Esophagus squamous epithelium (tissue), 5 donors: ENCODE measurements around the gene VPS16. TPM values are rescaled to one million over a fixed set of nuclear protein-coding genes. Genes with fewer than 3 reads are reported as not detected.
"Not testable (repeated sequence)": the region's sequence is repeated elsewhere in the genome, so short reads cannot be mapped to it uniquely, and the experiment has no call there.

ENCODE experiments used
- DNase-seq: peaks from one replicate; lab custom pipeline; 2025; lab: John Stamatoyannopoulos, UW
- H3K27ac ChIP-seq, 4 donors: fragments of 200-600 bp; sonication (generic); one replicate each; pipeline ENCODE4 v1.5.1; 2016 to 2019; ENCODE audit warnings: mild to moderate bottlenecking in 1 of 4
- H3K27me3 ChIP-seq, 4 donors: fragments of 200-600 bp; sonication (generic); 1 replicate in 3 of 4; 2 replicates in 1 of 4; pipeline versions ENCODE4 v1.5.1 to v1.6.0; 2017 to 2021; ENCODE audit warnings: antibody characterized with exemption in 1 of 4
- H3K36me3 ChIP-seq, 3 donors: fragments of 200-600 bp; sonication (generic); one replicate each; pipeline ENCODE4 v1.5.1; 2016 to 2019
- H3K4me1 ChIP-seq, 3 donors: fragments of 200-600 bp; sonication (generic); one replicate each; pipeline ENCODE4 v1.5.1; 2017 to 2019
- H3K4me3 ChIP-seq, 4 donors: fragments of 200-600 bp; sonication (generic); 1 replicate in 3 of 4; 2 replicates in 1 of 4; pipeline ENCODE4 v1.5.1; 2016 to 2019; ENCODE audit warnings: mild to moderate bottlenecking in 2 of 4, moderate library complexity in 1 of 4
- H3K9me3 ChIP-seq, 3 donors: fragments of 200-600 bp; sonication (generic); one replicate each; pipeline ENCODE4 v1.5.1; 2016 to 2019
- CTCF ChIP-seq, 6 experiments: fragments of 450-650 bp in 4 of 6; fragments of 200-600 bp in 2 of 6; sonication (generic) in 2 of 6; IDR thresholded peaks; one replicate each; pipeline ENCODE4 v1.5.1; 2016 to 2019; ENCODE audit warnings: antibody characterized with exemption in 6 of 6, mild to moderate bottlenecking in 4 of 6, moderate library complexity in 4 of 6
- POLR2A ChIP-seq, 4 donors: fragments of 450-650 bp; IDR thresholded peaks; one replicate each; pipeline ENCODE4 v1.6.1; 2017; ENCODE audit warnings: antibody characterized with exemption in 4 of 4, mild to moderate bottlenecking in 4 of 4, moderate library complexity in 3 of 4
- WGBS, 2 donors: methylation state at CpG; one replicate each; pipeline ENCODE4 v1.1.5; 2018; 5-methylcytosine and 5-hydroxymethylcytosine counted together
- intact Hi-C: fragments of 100-400 bp; cut with DNase I; formaldehyde crosslinking; loops from one replicate; pipeline ENCODE4 v1.15.0; 2022
- total RNA-seq, 4 donors: library from RNA; depleted of rRNA; stranded (reverse); fragments of >200 nt; gene quantifications; one replicate each; pipeline ENCODE4 v1.1.0, GENCODE V29; 2016
- donor health status: DM: yes; HTN: yes; CAD: no.

Gene VPS16
- total RNA-seq, 4 donors from 2014 or later: 20.9 to 36.7 (median 28.5) TPM

- intact Hi-C loops: no loop called here
- no peak for TF ChIP-seq POLR2A (IDR thresholded peaks at IDR 0.05)
- TF ChIP-seq CTCF (IDR thresholded peaks at IDR 0.05): no peak
- Histone ChIP-seq H3K9me3 (no peaks in the 10 kb centered on the region), H3K4me3 (no peak overlapping the region), H3K4me1 (peaks cover 0 to 16% (median 0%) of the 10 kb centered on the region in 3 donors), H3K27ac (no peak overlapping the region), H3K27me3 (peaks cover 8 to 95% (median 12%) of the 10 kb centered on the region in 4 donors), H3K36me3 (no peaks in the 10 kb centered on the region)
- 28 to 30% methylated on average over 4 of the region's 4 CpGs for WGBS, 2 donors
- no peak for DNase-seq
Observed at GRCh38 chr20:2806351-2806701, 34.2 kb upstream of the VPS16 start.

- intact Hi-C loops: no loop called here
- TF ChIP-seq CTCF (IDR thresholded peaks at IDR 0.05) (no peak), POLR2A (IDR thresholded peaks at IDR 0.05) (no peak)
- H3K9me3 ChIP-seq: peaks cover 0 to 5% (median 0%) of the 10 kb centered on the region in 3 donors
- DNase-seq: no peak
- H3K36me3 ChIP-seq: no peaks in the 10 kb centered on the region
- peaks cover 0 to 10% (median 0%) of the 10 kb centered on the region in 3 donors for H3K4me1 ChIP-seq
- no peak overlapping the region for H3K27ac ChIP-seq
- no peak overlapping the region for H3K4me3 ChIP-seq
- H3K27me3 ChIP-seq: peaks cover 8 to 95% (median 12%) of the 10 kb centered on the region in 4 donors
- WGBS, 2 donors: 74 to 79% methylated on average over 4 of the region's 4 CpGs
Observed at GRCh38 chr20:2807019-2807418, 33.5 kb upstream of the VPS16 start.

- H3K27ac ChIP-seq, intact Hi-C loops, H3K36me3 ChIP-seq, H3K4me3 ChIP-seq, DNase-seq: not testable (repeated sequence)
- Histone ChIP-seq H3K9me3 (peaks cover 0 to 11% (median 0%) of the 10 kb centered on the region in 3 donors), H3K27me3 (peaks cover 8 to 95% (median 12%) of the 10 kb centered on the region in 4 donors), H3K4me1 (peaks cover 0 to 10% (median 0%) of the 10 kb centered on the region in 3 donors)
- 82 to 90% methylated on average over 7 to 8 of the region's 9 CpGs for WGBS, 2 donors
Observed at GRCh38 chr20:2807929-2808328, 32.6 kb upstream of the VPS16 start.

- 82 to 86% methylated on average over 9 to 10 of the region's 10 CpGs for WGBS, 2 donors
- peaks cover 8 to 83% (median 12%) of the 10 kb centered on the region in 4 donors for H3K27me3 ChIP-seq
- H3K36me3 ChIP-seq: no peaks in the 10 kb centered on the region
- DNase-seq: no peak
- intact Hi-C loops: no loop called here
- no peak overlapping the region for H3K4me3 ChIP-seq
- TF ChIP-seq CTCF (IDR thresholded peaks at IDR 0.05): no peak
- no peak for TF ChIP-seq POLR2A (IDR thresholded peaks at IDR 0.05)
- H3K27ac ChIP-seq: no peak overlapping the region
- peaks cover 0 to 13% (median 0%) of the 10 kb centered on the region in 3 donors for H3K4me1 ChIP-seq
- peaks cover 0 to 11% (median 0%) of the 10 kb centered on the region in 3 donors for H3K9me3 ChIP-seq
Observed at GRCh38 chr20:2809690-2810089, 30.9 kb upstream of the VPS16 start.

GRCh38 chr20:2812189-2812588 lies 28.4 kb upstream of the VPS16 start:
- DNase-seq: no peak
- H3K27me3 ChIP-seq: peaks cover 0 to 63% (median 0%) of the 10 kb centered on the region in 4 donors
- intact Hi-C loops: no loop called here
- no peak for TF ChIP-seq POLR2A (IDR thresholded peaks at IDR 0.05)
- no peak for TF ChIP-seq CTCF (IDR thresholded peaks at IDR 0.05)
- H3K36me3 ChIP-seq: no peaks in the 10 kb centered on the region
- WGBS, 2 donors: 93 to 95% methylated on average over 3 of the region's 3 CpGs
- H3K4me1 ChIP-seq: peaks cover 0 to 8% (median 5%) of the 10 kb centered on the region in 3 donors
- no peak overlapping the region for H3K27ac ChIP-seq
- H3K9me3 ChIP-seq: peaks cover 0 to 11% (median 0%) of the 10 kb centered on the region in 3 donors
- no peak overlapping the region for H3K4me3 ChIP-seq
